Bronchial epithelial cell (primary cell): ENCODE data around the gene PCDHB6. TPM values are rescaled to one million over a fixed set of nuclear protein-coding genes. Genes with fewer than 3 reads are reported as not detected.
"Not testable (repeated sequence)": the region's sequence is repeated elsewhere in the genome, so short reads cannot be mapped to it uniquely, and the experiment has no call there.

Source experiments
- DNase-seq: peaks from one replicate; pipeline ENCODE4 v3.0.0-alpha.2; 2010; ENCODE audit warnings: low read depth
- FAIRE-seq: peaks from 2 replicates; lab custom pipeline; 2011; peaks lifted over from hg19 to GRCh38; lab: Jason Lieb, UNC
- H3K27me3 ChIP-seq: 2 replicates; pipeline ENCODE4 v1.5.1; 2011; ENCODE audit warnings: low read length; ENCODE audit not compliant: control insufficient read depth, insufficient read depth
- H3K36me3 ChIP-seq: 2 replicates; pipeline ENCODE4 v1.5.1; 2011; ENCODE audit warnings: low read length; ENCODE audit not compliant: control insufficient read depth, insufficient read depth
- H3K4me3 ChIP-seq: 2 replicates; pipeline ENCODE4 v1.5.1; 2011; ENCODE audit warnings: mild to moderate bottlenecking, low read depth, low read length, control low read depth
- CTCF ChIP-seq: IDR thresholded peaks from 2 replicates; pipeline ENCODE4 v1.5.1; 2011; ENCODE audit warnings: mild to moderate bottlenecking, moderate library complexity, low read length, control low read depth, inconsistent platforms; ENCODE audit not compliant: insufficient read depth, severe bottlenecking
- total RNA-seq: library from RNA; depleted of rRNA; stranded (reverse); fragments of >200 nt; gene quantifications from 2 replicates; pipeline ENCODE4 v1.2.1, GENCODE V29; 2014

The PCDHB6 gene
- total RNA-seq, 1 donor from 2014 or later = not detected

DNA sequence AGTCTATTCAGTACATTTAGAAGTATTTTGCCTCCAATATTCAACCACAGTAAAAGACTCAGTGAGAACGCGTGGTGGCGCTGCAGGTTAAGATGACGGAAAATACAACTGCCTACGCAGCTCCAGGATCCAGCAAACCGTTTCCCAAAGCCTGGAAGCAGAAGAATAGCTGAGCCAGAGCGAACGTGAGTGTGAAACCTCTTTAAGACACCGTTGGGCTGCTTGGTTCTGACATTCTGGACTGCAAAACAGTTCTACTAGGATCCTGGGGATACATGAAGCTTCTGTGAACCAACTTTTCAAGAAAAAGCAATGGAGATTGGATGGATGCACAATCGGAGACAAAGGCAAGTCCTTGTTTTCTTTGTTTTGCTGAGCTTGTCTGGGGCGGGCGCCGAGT is 32.4 kb downstream of the PCDHB6 start, which contains the start of gene PCDHB16:
Gene PCDHB16, plus strand, starts transcription at position 140 of the 400 bp plus-strand sequence. Its CDS starts 173 bp downstream, at position 313.
- H3K4me3 ChIP-seq = no peak within 1 kb of the TSS
- H3K36me3 ChIP-seq = no peaks in the 10 kb centered on the region
- DNase-seq (no peak), FAIRE-seq (no peak)
- TF ChIP-seq CTCF = peak; percentile 11
- H3K27me3 ChIP-seq = no peaks in the 10 kb centered on the region

- H3K4me3 ChIP-seq, FAIRE-seq: not testable (repeated sequence)
These were observed 34.4 kb downstream of the PCDHB6 start for GRCh38 chr5:141184117-141184855.

GRCh38 chr5:141186897-141187512 is 37.1 kb downstream of the PCDHB6 start, which contains the start of gene PCDHB9:
TSS of gene PCDHB9 (plus strand) at chr5:141187161. CDS start at chr5:141187319, 158 bp downstream.
- Histone ChIP-seq H3K36me3 (no peaks in the 10 kb centered on the region), H3K4me3 (no peak within 1 kb of the TSS), H3K27me3 (no peaks in the 10 kb centered on the region)
- peak; percentile 13 for TF ChIP-seq CTCF
- no peak for FAIRE-seq
- DNase-seq = no peak

More at GRCh38 chr5:141184117-141184855, 34.4 kb downstream of the PCDHB6 start:
- H3K36me3 ChIP-seq, DNase-seq, H3K27me3 ChIP-seq: not testable (repeated sequence)

- H3K27me3 ChIP-seq, DNase-seq, H3K4me3 ChIP-seq, H3K36me3 ChIP-seq, FAIRE-seq: not testable (repeated sequence)
These were observed 38.8 kb downstream of the PCDHB6 start for GRCh38 chr5:141188682-141189081.

- H3K36me3 ChIP-seq, DNase-seq, H3K4me3 ChIP-seq, FAIRE-seq, H3K27me3 ChIP-seq: not testable (repeated sequence)
These were observed 39.3 kb downstream of the PCDHB6 start for GRCh38 chr5:141189131-141189530.

GRCh38 chr5:141192110-141192725 is 42.4 kb downstream of the PCDHB6 start, which contains the start of gene PCDHB10:
TSS of gene PCDHB10 (plus strand) at chr5:141192353. CDS start at chr5:141192553, 200 bp downstream.
- DNase-seq = peak; percentile 12
- no peaks in the 10 kb centered on the region for H3K27me3 ChIP-seq
- no peaks in the 10 kb centered on the region for H3K36me3 ChIP-seq
- FAIRE-seq = no peak
- H3K4me3 ChIP-seq = no peak within 1 kb of the TSS
- peak; percentile 31 for TF ChIP-seq CTCF

GRCh38 chr5:141194332-141194731 is 44.5 kb downstream of the PCDHB6 start:
- DNase-seq, FAIRE-seq, H3K4me3 ChIP-seq, H3K36me3 ChIP-seq, H3K27me3 ChIP-seq: not testable (repeated sequence)
